Activated T-cell treated with anti-CD3 and anti-CD28 coated beads, Interleukin-2, amount 50 U/mL, for 4 hours (primary cell): Measurements from ENCODE around the gene CFAP54. TPM values are rescaled to one million over a fixed set of nuclear protein-coding genes. Genes with fewer than 3 reads are reported as not detected.
"Not testable (repeated sequence)": the region's sequence is repeated elsewhere in the genome, so short reads cannot be mapped to it uniquely, and the experiment has no call there.

Experiments used
- ATAC-seq, 2 donors: fragments of 200-7000 bp; cut with Tn5 transposase; one replicate each; pipeline ENCODE4 v1.10.0; 2021
- DNase-seq: peaks from one replicate; pipeline ENCODE4 v3.0.0-alpha.2; 2020
- H3K27me3 Mint-ChIP-seq: one replicate; pipeline ENCODE4 v1.8.0; 2021; ENCODE audit warnings: low read depth, mixed read lengths
- H3K36me3 Mint-ChIP-seq: one replicate; pipeline ENCODE4 v1.8.0; 2022; ENCODE audit warnings: mixed read lengths; ENCODE audit not compliant: insufficient read depth
- H3K4me1 Mint-ChIP-seq: one replicate; pipeline ENCODE4 v1.8.0; 2021; ENCODE audit warnings: low read depth, mixed read lengths
- H3K4me3 Mint-ChIP-seq: one replicate; pipeline ENCODE4 v1.8.0; 2021; ENCODE audit warnings: mild to moderate bottlenecking, moderate library complexity, mixed read lengths
- H3K9me3 Mint-ChIP-seq: one replicate; pipeline ENCODE4 v1.8.0; 2021; ENCODE audit warnings: mixed read lengths
- total RNA-seq, 3 donors: library from RNA; stranded (reverse); gene quantifications; one replicate each; pipeline ENCODE4 v1.2.1, GENCODE V29; 2021

The CFAP54 gene
- total RNA-seq, 3 donors from 2014 or later: 0.15 to 0.32 (median 0.24) TPM

GRCh38 chr12:96494154-96494553 is 4.8 kb downstream of the CFAP54 start:
- H3K4me3 Mint-ChIP-seq, DNase-seq, H3K27me3 Mint-ChIP-seq, ATAC-seq, H3K9me3 Mint-ChIP-seq, H3K36me3 Mint-ChIP-seq: not testable (repeated sequence)
- H3K4me1 Mint-ChIP-seq: peaks cover 28% of the 10 kb centered on the region

- Mint-ChIP-seq H3K9me3 (no peaks in the 10 kb centered on the region), H3K4me1 (peaks cover 23% of the 10 kb centered on the region), H3K4me3 (no peak overlapping the region), H3K36me3 (no peaks in the 10 kb centered on the region), H3K27me3 (no peaks in the 10 kb centered on the region)
- DNase-seq: no peak
- ATAC-seq: no peak
Measured at GRCh38 chr12:96495155-96495554, 5.8 kb downstream of the CFAP54 start.

- Mint-ChIP-seq H3K4me1 (peaks cover 31% of the 10 kb centered on the region), H3K4me3 (no peak overlapping the region)
- ATAC-seq: no peak
Measured at GRCh38 chr12:96495841-96496545, 6.6 kb downstream of the CFAP54 start.

GRCh38 chr12:96496944-96497343 is 7.6 kb downstream of the CFAP54 start:
- DNase-seq (no peak), ATAC-seq (no peak)
- Mint-ChIP-seq H3K4me1 (peaks cover 40% of the 10 kb centered on the region), H3K9me3 (no peaks in the 10 kb centered on the region), H3K36me3 (no peaks in the 10 kb centered on the region), H3K27me3 (no peaks in the 10 kb centered on the region), H3K4me3 (no peak overlapping the region)

More at GRCh38 chr12:96495841-96496545, 6.6 kb downstream of the CFAP54 start:
- no peak for DNase-seq
- Mint-ChIP-seq H3K9me3 (no peaks in the 10 kb centered on the region), H3K36me3 (no peaks in the 10 kb centered on the region), H3K27me3 (no peaks in the 10 kb centered on the region)

- no peaks in the 10 kb centered on the region for H3K36me3 Mint-ChIP-seq
- H3K4me3 Mint-ChIP-seq: no peak overlapping the region
- ATAC-seq: no peak
- H3K4me1 Mint-ChIP-seq: peaks cover 47% of the 10 kb centered on the region
- H3K9me3 Mint-ChIP-seq: no peaks in the 10 kb centered on the region
- no peaks in the 10 kb centered on the region for H3K27me3 Mint-ChIP-seq
- DNase-seq: no peak
Measured at GRCh38 chr12:96497855-96498254, 8.5 kb downstream of the CFAP54 start.

- Mint-ChIP-seq H3K4me1 (peaks cover 48% of the 10 kb centered on the region), H3K9me3 (no peaks in the 10 kb centered on the region), H3K4me3 (peak overlapping the region; percentile 13), H3K36me3 (no peaks in the 10 kb centered on the region), H3K27me3 (no peaks in the 10 kb centered on the region)
- ATAC-seq (no peak), DNase-seq (no peak)
Measured at GRCh38 chr12:96500693-96501092, 11.3 kb downstream of the CFAP54 start.

- H3K36me3 Mint-ChIP-seq: no peaks in the 10 kb centered on the region
- H3K9me3 Mint-ChIP-seq: no peaks in the 10 kb centered on the region
- ATAC-seq: peak; percentile 69 to 78
- H3K4me1 Mint-ChIP-seq: peaks cover 46% of the 10 kb centered on the region
- H3K4me3 Mint-ChIP-seq: peak overlapping the region; percentile 35
- H3K27me3 Mint-ChIP-seq: no peaks in the 10 kb centered on the region
- no peak for DNase-seq
Measured at GRCh38 chr12:96501133-96501761, 11.9 kb downstream of the CFAP54 start.

GRCh38 chr12:96501908-96502307 is 12.5 kb downstream of the CFAP54 start:
- no peak for ATAC-seq
- H3K27me3 Mint-ChIP-seq: no peaks in the 10 kb centered on the region

GRCh38 chr12:96502477-96502876 is 13.1 kb downstream of the CFAP54 start:
- H3K36me3 Mint-ChIP-seq: no peaks in the 10 kb centered on the region
- no peaks in the 10 kb centered on the region for H3K9me3 Mint-ChIP-seq
- ATAC-seq (peak; percentile 48 to 53), DNase-seq (no peak)
- H3K4me3 Mint-ChIP-seq: no peak overlapping the region
- H3K4me1 Mint-ChIP-seq: peaks cover 38% of the 10 kb centered on the region
- H3K27me3 Mint-ChIP-seq: no peaks in the 10 kb centered on the region

More at GRCh38 chr12:96501908-96502307, 12.5 kb downstream of the CFAP54 start:
- Mint-ChIP-seq H3K4me3 (no peak overlapping the region), H3K36me3 (no peaks in the 10 kb centered on the region), H3K9me3 (no peaks in the 10 kb centered on the region), H3K4me1 (peaks cover 41% of the 10 kb centered on the region)
- no peak for DNase-seq

- DNase-seq (no peak), ATAC-seq (no peak)
- Mint-ChIP-seq H3K36me3 (no peaks in the 10 kb centered on the region), H3K4me1 (peaks cover 35% of the 10 kb centered on the region), H3K9me3 (no peaks in the 10 kb centered on the region), H3K4me3 (no peak overlapping the region), H3K27me3 (no peaks in the 10 kb centered on the region)
Measured at GRCh38 chr12:96502949-96503532, 13.7 kb downstream of the CFAP54 start.

GRCh38 chr12:96503976-96504375 is 14.6 kb downstream of the CFAP54 start:
- DNase-seq: no peak
- Mint-ChIP-seq H3K9me3 (no peaks in the 10 kb centered on the region), H3K36me3 (no peaks in the 10 kb centered on the region), H3K4me1 (peaks cover 35% of the 10 kb centered on the region), H3K4me3 (no peak overlapping the region), H3K27me3 (no peaks in the 10 kb centered on the region)
- ATAC-seq: no peak

GRCh38 chr12:96506776-96507175 is 17.4 kb downstream of the CFAP54 start:
- no peaks in the 10 kb centered on the region for H3K9me3 Mint-ChIP-seq
- no peak for DNase-seq
- H3K4me1 Mint-ChIP-seq: peaks cover 15% of the 10 kb centered on the region
- H3K4me3 Mint-ChIP-seq: no peak overlapping the region
- H3K27me3 Mint-ChIP-seq: no peaks in the 10 kb centered on the region
- no peaks in the 10 kb centered on the region for H3K36me3 Mint-ChIP-seq
- ATAC-seq: no peak

- no peaks in the 10 kb centered on the region for H3K9me3 Mint-ChIP-seq
- ATAC-seq (no peak), DNase-seq (no peak)
- H3K36me3 Mint-ChIP-seq: no peaks in the 10 kb centered on the region
- no peak overlapping the region for H3K4me3 Mint-ChIP-seq
- no peaks in the 10 kb centered on the region for H3K4me1 Mint-ChIP-seq
- H3K27me3 Mint-ChIP-seq: no peaks in the 10 kb centered on the region
Measured at GRCh38 chr12:96510306-96510764, 21.0 kb downstream of the CFAP54 start.

GRCh38 chr12:96513166-96513565 is 23.8 kb downstream of the CFAP54 start:
- no peaks in the 10 kb centered on the region for H3K36me3 Mint-ChIP-seq
- peaks cover 13% of the 10 kb centered on the region for H3K4me1 Mint-ChIP-seq
- no peak for ATAC-seq
- no peaks in the 10 kb centered on the region for H3K9me3 Mint-ChIP-seq
- no peaks in the 10 kb centered on the region for H3K27me3 Mint-ChIP-seq
- no peak overlapping the region for H3K4me3 Mint-ChIP-seq
- DNase-seq: no peak

GRCh38 chr12:96513681-96514080 is 24.3 kb downstream of the CFAP54 start:
- DNase-seq (no peak), ATAC-seq (no peak)
- no peak overlapping the region for H3K4me3 Mint-ChIP-seq
- no peaks in the 10 kb centered on the region for H3K27me3 Mint-ChIP-seq
- no peaks in the 10 kb centered on the region for H3K9me3 Mint-ChIP-seq
- no peaks in the 10 kb centered on the region for H3K36me3 Mint-ChIP-seq
- H3K4me1 Mint-ChIP-seq: peaks cover 13% of the 10 kb centered on the region
